ENCODE results near the gene ABCC3. TPM values are rescaled to one million over a fixed set of nuclear protein-coding genes. Genes with fewer than 3 reads are reported as not detected.

Gene ABCC3
- total and polyA plus RNA-seq, 8 donors: 47.2 to 209 (median 99.7) TPM

DNA sequence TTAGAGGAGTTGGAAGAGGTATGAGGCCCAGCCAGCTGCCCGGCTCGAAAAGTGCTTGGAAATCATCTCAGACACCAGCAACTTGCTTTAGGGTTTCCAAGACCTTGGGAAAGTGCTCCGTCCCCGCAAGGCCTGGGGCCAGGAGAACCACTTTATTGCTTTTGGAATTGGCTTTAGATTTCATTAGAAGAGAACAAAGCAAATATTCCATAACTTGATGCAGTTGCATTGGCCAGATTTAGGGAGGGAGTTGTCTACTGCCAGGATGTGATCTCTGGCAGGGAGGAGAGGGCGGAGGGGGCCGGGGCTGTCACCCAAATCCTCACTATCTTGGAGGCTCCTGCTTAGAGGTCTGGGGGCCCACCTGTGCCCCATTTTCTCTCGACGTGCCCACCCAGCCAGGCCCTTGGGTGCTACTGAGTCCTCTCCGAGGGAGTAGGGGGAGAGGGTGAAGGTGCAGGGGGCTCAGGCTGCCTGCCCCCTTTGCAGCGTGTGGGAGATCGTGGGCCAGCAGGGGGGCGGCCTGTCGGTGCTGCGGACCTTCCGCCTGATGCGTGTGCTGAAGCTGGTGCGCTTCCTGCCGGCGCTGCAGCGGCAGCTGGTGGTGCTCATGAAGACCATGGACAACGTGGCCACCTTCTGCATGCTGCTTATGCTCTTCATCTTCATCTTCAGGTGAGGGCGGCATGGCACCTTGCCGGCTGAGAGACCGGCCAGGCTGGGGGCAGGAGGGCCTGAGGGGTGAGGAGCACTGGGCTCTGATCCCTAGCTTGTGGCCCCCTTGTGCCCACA, 43.5 kb upstream of the ABCC3 start:
- Histone ChIP-seq H3K27me3 (no peaks in the 10 kb centered on the region), H3K36me3 (no peaks in the 10 kb centered on the region), H3K9me3 (no peaks in the 10 kb centered on the region), H3K4me3 (no peak overlapping the region), H3K4me1 (no peaks in the 10 kb centered on the region), H3K27ac (no peak overlapping the region)
- TF ChIP-seq, protein P1, sequence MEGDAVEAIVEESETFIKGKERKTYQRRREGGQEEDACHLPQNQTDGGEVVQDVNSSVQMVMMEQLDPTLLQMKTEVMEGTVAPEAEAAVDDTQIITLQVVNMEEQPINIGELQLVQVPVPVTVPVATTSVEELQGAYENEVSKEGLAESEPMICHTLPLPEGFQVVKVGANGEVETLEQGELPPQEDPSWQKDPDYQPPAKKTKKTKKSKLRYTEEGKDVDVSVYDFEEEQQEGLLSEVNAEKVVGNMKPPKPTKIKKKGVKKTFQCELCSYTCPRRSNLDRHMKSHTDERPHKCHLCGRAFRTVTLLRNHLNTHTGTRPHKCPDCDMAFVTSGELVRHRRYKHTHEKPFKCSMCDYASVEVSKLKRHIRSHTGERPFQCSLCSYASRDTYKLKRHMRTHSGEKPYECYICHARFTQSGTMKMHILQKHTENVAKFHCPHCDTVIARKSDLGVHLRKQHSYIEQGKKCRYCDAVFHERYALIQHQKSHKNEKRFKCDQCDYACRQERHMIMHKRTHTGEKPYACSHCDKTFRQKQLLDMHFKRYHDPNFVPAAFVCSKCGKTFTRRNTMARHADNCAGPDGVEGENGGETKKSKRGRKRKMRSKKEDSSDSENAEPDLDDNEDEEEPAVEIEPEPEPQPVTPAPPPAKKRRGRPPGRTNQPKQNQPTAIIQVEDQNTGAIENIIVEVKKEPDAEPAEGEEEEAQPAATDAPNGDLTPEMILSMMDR (IDR thresholded peaks at IDR 0.05): no peak
- DNase-seq (no peak), ATAC-seq (no peak), FAIRE-seq (no peak)
- WGBS, 2 donors: 91 to 95% methylated on average over 21 to 24 of the region's 24 CpGs
- intact Hi-C loops (cut with DNase I): no loop called here

DNA sequence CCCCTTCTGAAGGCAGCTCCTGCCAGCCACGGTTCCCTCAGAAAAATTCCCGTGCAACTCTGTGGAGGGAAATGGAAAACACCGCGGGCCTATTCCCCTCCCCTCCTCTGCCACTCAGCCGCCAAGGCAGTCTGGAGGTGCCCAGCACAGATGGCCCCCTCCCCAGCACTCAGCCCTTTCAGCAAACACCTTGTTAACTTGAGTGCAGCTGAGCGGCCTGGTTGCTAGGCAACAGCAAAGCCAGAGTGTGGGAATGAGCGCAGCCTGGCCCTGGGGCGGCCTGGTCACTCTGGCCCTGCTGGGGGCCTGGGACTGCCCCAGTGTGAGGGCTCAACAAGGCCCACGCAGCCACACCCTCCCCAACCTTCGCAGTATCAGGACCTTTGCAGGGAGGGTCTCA, 41.4 kb upstream of the ABCC3 start:
- H3K4me3 ChIP-seq: no peak overlapping the region
- peak; percentile 91 to 95 (median 93) for ATAC-seq
- H3K4me1 ChIP-seq: no peaks in the 10 kb centered on the region
- TF ChIP-seq, protein P1 (IDR thresholded peaks at IDR 0.05): no peak
- no peaks in the 10 kb centered on the region for H3K9me3 ChIP-seq
- no peaks in the 10 kb centered on the region for H3K36me3 ChIP-seq
- H3K27me3 ChIP-seq: no peaks in the 10 kb centered on the region
- peak; percentile 79 to 95 (median 86) for DNase-seq
- no peak overlapping the region for H3K27ac ChIP-seq
- 18 to 22% methylated on average over 10 of the region's 10 CpGs for WGBS, 2 donors
- intact Hi-C loops (cut with DNase I): no loop called here
- no peak for FAIRE-seq

DNA sequence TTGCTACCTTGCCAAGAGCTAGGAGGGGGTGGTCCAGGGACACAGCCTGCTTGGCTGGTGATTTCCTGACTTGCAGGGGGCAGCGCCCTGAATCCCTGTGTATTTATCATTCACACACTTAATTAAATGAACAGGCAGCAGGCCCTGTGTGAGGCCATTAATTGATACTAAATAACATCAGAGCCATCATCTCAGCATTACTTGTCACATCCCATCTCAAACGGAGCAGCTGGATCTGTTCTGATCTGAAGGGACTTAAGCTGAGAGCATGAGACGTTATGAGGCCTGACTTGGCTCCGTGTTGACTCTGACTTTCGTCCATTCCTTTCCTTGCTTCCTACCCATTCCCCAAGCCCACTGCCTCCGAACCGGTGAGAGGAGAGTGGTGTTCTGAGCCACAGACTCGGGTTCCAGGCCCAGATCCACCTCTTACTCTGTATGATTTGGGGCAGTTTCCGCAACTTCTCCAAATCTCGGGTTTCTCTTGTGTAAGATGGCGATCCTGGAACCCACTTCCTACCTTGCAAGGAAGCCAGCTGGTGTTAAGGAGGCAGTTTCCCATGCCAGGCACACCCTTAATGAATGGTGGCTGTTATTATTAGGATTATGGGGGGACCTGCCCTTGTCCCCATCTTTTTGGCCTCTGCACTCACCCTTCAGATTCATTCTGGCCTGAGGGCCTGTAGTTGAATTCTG, 40.4 kb upstream of the ABCC3 start:
- TF ChIP-seq, protein P1 (IDR thresholded peaks at IDR 0.05): no peak
- Histone ChIP-seq H3K27ac (no peak overlapping the region), H3K36me3 (no peaks in the 10 kb centered on the region), H3K4me3 (no peak overlapping the region), H3K27me3 (no peaks in the 10 kb centered on the region), H3K9me3 (no peaks in the 10 kb centered on the region), H3K4me1 (no peaks in the 10 kb centered on the region)
- WGBS, 2 donors: 86% methylated on average over 11 of the region's 11 CpGs
- ATAC-seq (no peak), FAIRE-seq (no peak), DNase-seq (no peak)
- intact Hi-C loops (cut with DNase I): no loop called here

DNA sequence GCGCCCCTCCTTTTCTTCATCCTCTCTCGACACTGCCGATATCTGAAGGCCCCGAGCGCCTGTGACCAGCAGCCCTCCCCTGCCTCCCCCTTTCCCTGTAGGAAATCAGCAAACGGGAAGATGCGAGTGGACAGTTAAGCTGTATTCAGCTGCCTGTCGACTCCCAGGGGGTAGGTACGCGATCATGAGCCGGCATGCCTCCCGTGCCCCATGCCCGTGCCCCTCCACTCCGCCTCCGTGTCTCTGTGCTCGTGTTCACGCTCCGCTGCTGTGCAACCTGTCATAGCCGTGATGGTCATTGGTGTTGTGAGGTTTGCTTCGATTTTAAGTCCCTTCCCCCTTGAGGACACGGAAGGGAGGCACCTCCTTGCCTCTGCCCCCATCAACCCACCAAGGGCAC, 39.8 kb upstream of the ABCC3 start:
- DNase-seq (peak in 1 of 6 donors; percentile 18), ATAC-seq (no peak), FAIRE-seq (no peak)
- no peak overlapping the region for H3K27ac ChIP-seq
- H3K4me1 ChIP-seq: no peaks in the 10 kb centered on the region
- TF ChIP-seq, protein P1 (IDR thresholded peaks at IDR 0.05): no peak
- no peaks in the 10 kb centered on the region for H3K36me3 ChIP-seq
- 89 to 93% methylated on average over 21 of the region's 21 CpGs for WGBS, 2 donors
- no peaks in the 10 kb centered on the region for H3K27me3 ChIP-seq
- intact Hi-C loops (cut with DNase I): no loop called here
- H3K9me3 ChIP-seq: no peaks in the 10 kb centered on the region
- H3K4me3 ChIP-seq: no peak overlapping the region
